H1 (cell line): ENCODE measurements around the gene LRRC4. TPM values are rescaled to one million over a fixed set of nuclear protein-coding genes. Genes with fewer than 3 reads are reported as not detected.

ENCODE experiments used
- CTCF ChIA-PET: fragments of 300-600 bp; sonication (Branson Sonifier 250); formaldehyde crosslinking; loops from one replicate; lab custom pipeline; 2021; ENCODE audit not compliant: partially characterized antibody; lab: Charles Lee
- POLR2A ChIA-PET: fragments of 300-600 bp; sonication (Branson Sonifier 250); formaldehyde crosslinking; loops from one replicate; lab custom pipeline; 2021; ENCODE audit warnings: inconsistent platforms; ENCODE audit not compliant: partially characterized antibody; lab: Charles Lee
- DNase-seq, 2 experiments: peaks; one replicate each; pipeline versions ENCODE4 v3.0.0 to v3.0.0-alpha.2; 2010 to 2022; ENCODE audit warnings: low spot score in 2 of 2, low read depth in 1 of 2, mixed read lengths in 1 of 2
- FAIRE-seq: peaks from 2 replicates; lab custom pipeline; 2011; peaks lifted over from hg19 to GRCh38; lab: Jason Lieb, UNC
- H2AFZ ChIP-seq: 2 replicates; pipeline ENCODE4 v1.8.1; 2012; ENCODE audit warnings: low read length, inconsistent platforms
- H2AK5ac ChIP-seq: 2 replicates; pipeline ENCODE4 v1.6.1; 2013; ENCODE audit warnings: low read depth, low read length
- H2BK120ac ChIP-seq: replicated peaks from 2 replicates; pipeline ENCODE3; 2013; ENCODE audit warnings: low read depth, low read length, inconsistent platforms
- H2BK12ac ChIP-seq: 2 replicates; pipeline ENCODE4 v1.6.1; 2013; ENCODE audit warnings: low read depth, low read length
- H2BK15ac ChIP-seq: 2 replicates; pipeline ENCODE4 v1.6.1; 2013; ENCODE audit warnings: low read length
- H2BK20ac ChIP-seq: 2 replicates; pipeline ENCODE4 v1.6.1; 2013; ENCODE audit warnings: low read length
- H2BK5ac ChIP-seq: 2 replicates; pipeline ENCODE4 v1.6.1; 2013; ENCODE audit warnings: low read depth, low read length
- H3K14ac ChIP-seq: 2 replicates; pipeline ENCODE4 v1.6.1; 2013; ENCODE audit warnings: inconsistent platforms; ENCODE audit not compliant: insufficient read length
- H3K18ac ChIP-seq: 2 replicates; pipeline ENCODE4 v1.6.1; 2013; ENCODE audit warnings: low read length; ENCODE audit errors: extremely low read depth
- H3K23ac ChIP-seq: 2 replicates; pipeline ENCODE4 v1.6.1; 2013; ENCODE audit warnings: inconsistent platforms; ENCODE audit not compliant: insufficient read length
- H3K23me2 ChIP-seq: 2 replicates; pipeline ENCODE4 v1.6.1; 2013; ENCODE audit warnings: low read depth, low read length
- H3K27ac ChIP-seq: 2 replicates; pipeline ENCODE4 v1.6.1; 2011; ENCODE audit warnings: low read depth, low read length, inconsistent platforms
- H3K27me3 ChIP-seq, 4 experiments: replicated peaks in 1 of 4; 1 replicate in 1 of 4; 2 replicates in 3 of 4; pipeline versions ENCODE4 v1.6.1 to v1.8.1; 2011 to 2013; ENCODE audit warnings: low read length in 3 of 4, mild to moderate bottlenecking in 3 of 4, inconsistent platforms in 2 of 4, mixed read lengths in 2 of 4, moderate library complexity in 1 of 4; ENCODE audit not compliant: control insufficient read depth in 3 of 4, insufficient read depth in 3 of 4; ENCODE audit errors: extremely low read depth in 1 of 4
- H3K36me3 ChIP-seq, 4 experiments: 2 replicates each; pipeline versions ENCODE4 v1.6.1 to v1.8.1; 2011 to 2013; ENCODE audit warnings: mild to moderate bottlenecking in 4 of 4, low read length in 3 of 4, moderate library complexity in 2 of 4, control low read depth in 1 of 4, inconsistent platforms in 1 of 4; ENCODE audit not compliant: insufficient read depth in 4 of 4, control insufficient read depth in 2 of 4
- H3K4ac ChIP-seq: replicated peaks from 2 replicates; pipeline ENCODE3; 2013; ENCODE audit warnings: low read length, low read depth, mixed read lengths, inconsistent platforms; ENCODE audit not compliant: insufficient read length
- H3K4me1 ChIP-seq, 4 experiments: replicated peaks in 1 of 4; 1 replicate in 1 of 4; 2 replicates in 3 of 4; pipeline versions ENCODE4 v1.6.1 to v1.8.1; 2011 to 2013; ENCODE audit warnings: low read length in 3 of 4, inconsistent platforms in 2 of 4, mixed read lengths in 1 of 4; ENCODE audit not compliant: insufficient read depth in 4 of 4, control insufficient read depth in 3 of 4
- H3K4me2 ChIP-seq, 2 experiments: 2 replicates each; pipeline versions ENCODE4 v1.6.1 to v1.8.1; 2011 to 2013; ENCODE audit warnings: low read depth in 2 of 2, low read length in 2 of 2, control low read depth in 1 of 2, inconsistent platforms in 1 of 2, mild to moderate bottlenecking in 1 of 2; ENCODE audit not compliant: insufficient read depth in 1 of 2
- H3K4me3 ChIP-seq, 4 experiments: fragments of 200-600, 300-600 bp in 1 of 4; sonication (generic), shearing (Covaris generic), sonication (Bioruptor Twin) in 1 of 4; 2 replicates each; pipeline versions ENCODE4 v1.5.1 to v1.8.1; 2011 to 2016; ENCODE audit warnings: low read length in 4 of 4, low read depth in 3 of 4, control low read depth in 2 of 4, inconsistent platforms in 2 of 4, mild to moderate bottlenecking in 2 of 4, mixed read lengths in 1 of 4, moderate library complexity in 1 of 4; ENCODE audit not compliant: insufficient read depth in 2 of 4; ENCODE audit errors: extremely low read depth in 1 of 4
- H3K56ac ChIP-seq: replicated peaks from 2 replicates; pipeline ENCODE3; 2013; ENCODE audit warnings: low read depth, mild to moderate bottlenecking, mixed read lengths, low read length, inconsistent platforms; ENCODE audit not compliant: insufficient read length
- H3K79me1 ChIP-seq: 2 replicates; pipeline ENCODE4 v1.6.1; 2013; ENCODE audit warnings: low read depth, low read length, control low read depth
- H3K79me2 ChIP-seq, 2 experiments: 2 replicates each; pipeline versions ENCODE4 v1.6.1 to v1.8.1; 2012 to 2013; ENCODE audit warnings: low read length in 2 of 2, mild to moderate bottlenecking in 2 of 2, inconsistent platforms in 1 of 2; ENCODE audit not compliant: insufficient read depth in 2 of 2, control insufficient read depth in 1 of 2
- H3K9ac ChIP-seq, 4 experiments: replicated peaks in 1 of 4; 1 replicate in 1 of 4; 2 replicates in 3 of 4; pipeline versions ENCODE4 v1.6.1 to v1.8.1; 2011 to 2013; ENCODE audit warnings: low read depth in 3 of 4, low read length in 3 of 4, control low read depth in 2 of 4, mild to moderate bottlenecking in 2 of 4, moderate library complexity in 2 of 4, inconsistent platforms in 1 of 4; ENCODE audit errors: extremely low read depth in 1 of 4
- H3K9me3 ChIP-seq, 2 experiments: 2 replicates each; pipeline versions ENCODE4 v1.6.1 to v1.8.1; 2012 to 2013; ENCODE audit warnings: mild to moderate bottlenecking in 2 of 2, moderate library complexity in 2 of 2, control low read depth in 1 of 2, inconsistent platforms in 1 of 2, low read depth in 1 of 2, low read length in 1 of 2, mixed read lengths in 1 of 2; ENCODE audit not compliant: insufficient read depth in 2 of 2
- H4K20me1 ChIP-seq, 2 experiments: replicated peaks in 1 of 2; 2 replicates each; pipeline versions ENCODE3 to v1.8.1; 2011 to 2013; ENCODE audit warnings: inconsistent platforms in 2 of 2, low read length in 2 of 2, mild to moderate bottlenecking in 1 of 2; ENCODE audit not compliant: insufficient read depth in 2 of 2, control insufficient read depth in 1 of 2
- H4K5ac ChIP-seq: 2 replicates; pipeline ENCODE4 v1.6.1; 2013; ENCODE audit warnings: low read length, low read depth, mixed read lengths, inconsistent platforms; ENCODE audit not compliant: insufficient read length
- H4K8ac ChIP-seq: 2 replicates; pipeline ENCODE4 v1.8.0; 2013; ENCODE audit warnings: mild to moderate bottlenecking, moderate library complexity, low read length, inconsistent platforms; ENCODE audit not compliant: insufficient read depth; ENCODE audit errors: extremely low read depth
- H4K91ac ChIP-seq: replicated peaks from 2 replicates; pipeline ENCODE3; 2013; ENCODE audit warnings: low read length, mixed read lengths, inconsistent platforms; ENCODE audit not compliant: insufficient read length
- BACH1 ChIP-seq: IDR thresholded peaks from 2 replicates; pipeline ENCODE4 v1.6.1; 2012; ENCODE audit warnings: low read length, improper control_type of control experiment
- CBX5 ChIP-seq: fragments of 300-800, 300-1000 bp; sonication (generic); IDR thresholded peaks from 2 replicates; pipeline ENCODE4 v1.7.1; 2016; ENCODE audit warnings: antibody characterized with exemption, low read length, low read depth
- CHD2 ChIP-seq: IDR thresholded peaks from 2 replicates; pipeline ENCODE4 v1.6.1; 2012; ENCODE audit warnings: low read length, improper control_type of control experiment
- FOSL1 ChIP-seq: IDR thresholded peaks from 2 replicates; pipeline ENCODE4 v1.6.1; 2011; ENCODE audit warnings: mild to moderate bottlenecking, low read depth, low read length, moderate library complexity; ENCODE audit not compliant: insufficient read depth
- HDAC6 ChIP-seq: IDR thresholded peaks from one replicate; pipeline ENCODE4 v1.7.1; 2012; ENCODE audit warnings: low read depth, mild to moderate bottlenecking, inconsistent platforms, low read length, moderate library complexity
- JUN ChIP-seq: IDR thresholded peaks from 2 replicates; pipeline ENCODE4 v1.6.1; 2011; ENCODE audit warnings: low read depth, mild to moderate bottlenecking, improper control_type of control experiment, low read length
- JUND ChIP-seq: IDR thresholded peaks from 2 replicates; pipeline ENCODE4 v1.6.1; 2011; ENCODE audit warnings: mild to moderate bottlenecking, improper control_type of control experiment, low read length
- RAD21 ChIP-seq, 2 experiments: IDR thresholded peaks in 1 of 2; conservative IDR thresholded peaks in 1 of 2; 2 replicates each; pipeline ENCODE4 v1.6.1; 2011; ENCODE audit warnings: low read depth in 2 of 2, low read length in 2 of 2, improper control_type of control experiment in 1 of 2, inconsistent platforms in 1 of 2, mild to moderate bottlenecking in 1 of 2, moderate library complexity in 1 of 2
- RNF2 ChIP-seq: fragments of 200-900, 300-1000 bp; sonication (generic); IDR thresholded peaks from 2 replicates; pipeline ENCODE4 v1.7.1; 2016; ENCODE audit warnings: borderline replicate concordance, low read depth, mild to moderate bottlenecking, antibody characterized with exemption, low read length; ENCODE audit not compliant: poor library complexity, severe bottlenecking; ENCODE audit errors: missing control alignments
- SIN3A ChIP-seq, 2 experiments: IDR thresholded peaks in 1 of 2; conservative IDR thresholded peaks in 1 of 2; 2 replicates each; pipeline ENCODE4 v1.6.1; 2011 to 2012; ENCODE audit warnings: low read length in 2 of 2, improper control_type of control experiment in 1 of 2, low read depth in 1 of 2, mild to moderate bottlenecking in 1 of 2
- SP2 ChIP-seq: IDR thresholded peaks from 2 replicates; pipeline ENCODE4 v1.6.1; 2012; ENCODE audit warnings: mild to moderate bottlenecking, low read length, inconsistent platforms
- SP4 ChIP-seq: IDR thresholded peaks from 2 replicates; pipeline ENCODE4 v1.6.1; 2012; ENCODE audit warnings: low read length, inconsistent platforms
- SUZ12 ChIP-seq: fragments of 200-600 bp; sonication (generic); IDR thresholded peaks from 2 replicates; pipeline ENCODE4 v1.6.1; 2012; ENCODE audit warnings: mild to moderate bottlenecking, inconsistent platforms, low read length, moderate library complexity, mixed read lengths
- WGBS, 2 experiments: shearing (Covaris generic) in 1 of 2; methylation state at CpG; one replicate each; pipeline versions ENCODE4 v1.1.6 to v1.1.7; 2013 to 2015; ENCODE audit warnings: low lambda C conversion rate in 2 of 2, mixed read lengths in 2 of 2, inconsistent platforms in 1 of 2, low coverage in 1 of 2, missing lambda C conversion rate in 1 of 2; ENCODE audit not compliant: insufficient replicate concordance in 2 of 2, insufficient coverage in 1 of 2, insufficient read length in 1 of 2; ENCODE audit errors: extremely low coverage in 1 of 2, missing lambda C conversion rate in 1 of 2; 5-methylcytosine and 5-hydroxymethylcytosine counted together
- polyA plus RNA-seq, 7 experiments: library from polyadenylated mRNA; depleted of rRNA in 3 of 7; stranded (reverse) in 5 of 7; unstranded in 2 of 7; fragments of >200 nt in 5 of 7; fragments of 200-250 nt in 2 of 7; gene quantifications; 1 replicate in 5 of 7; 2 replicates in 1 of 7; 4 replicates in 1 of 7; pipeline versions ENCODE4 v1.2.1 to v1.2.3, GENCODE V29; 2011 to 2013; ENCODE audit warnings: missing spikeins in 2 of 7, mixed read lengths in 2 of 7
- total RNA-seq: library from RNA; stranded (reverse); fragmentation: NEBNext Ultra II Directional; extraction: Animal tissue kit (Norgen Biotek cat#: 25700); gene quantifications from 2 replicates; pipeline ENCODE4 v1.2.1, GENCODE V29; 2021

Gene LRRC4
- total and polyA plus RNA-seq, 2 of the 8 experiments (the other 6 are each of a cell fraction or from before 2014, with no cell fraction given) = 13.4 to 16.4 TPM

- Histone ChIP-seq H4K5ac (no peak overlapping the region), H4K91ac (no peak overlapping the region), H2BK12ac (no peak overlapping the region), H3K9me3 (no peaks in the 10 kb centered on the region), H2BK5ac (no peak overlapping the region), H3K18ac (no peak overlapping the region), H3K23ac (no peak overlapping the region), H3K14ac (no peak overlapping the region), H3K4me3 (no peak overlapping the region), H2BK120ac (no peak overlapping the region), H3K23me2 (no peaks in the 10 kb centered on the region), H3K9ac (no peak overlapping the region), H3K4me1 (peaks cover 0 to 6% (median 0%) of the 10 kb centered on the region in 4 experiments; a peak in 1 of 7 replicates), H3K79me1 (peaks cover 2% of the 10 kb centered on the region; the same call in 1 of the 2 replicates), H3K4ac (no peak overlapping the region), H3K56ac (no peak overlapping the region), H2BK20ac (no peak overlapping the region), H2AFZ (no peak overlapping the region), H4K8ac (no peak overlapping the region), H3K27me3 (no peaks in the 10 kb centered on the region), H2AK5ac (no peak overlapping the region), H3K27ac (no peak overlapping the region), H3K4me2 (no peak overlapping the region), H2BK15ac (no peak overlapping the region), H3K36me3 (peaks cover 2 to 10% (median 7%) of the 10 kb centered on the region in 4 experiments; a peak in 4 of 8 replicates), H4K20me1 (peaks cover 6 to 12% of the 10 kb centered on the region in 2 experiments), H3K79me2 (no peaks in the 10 kb centered on the region)
- CTCF ChIA-PET = interaction anchor here (0.8 to 16.6 kb wide), 10 partner anchors 11 to 129 kb away, joined by 3 to 135 read pairs (median 4); no protein-coding TSS in a partner anchor
- TF ChIP-seq CBX5 (no peak), SP4 (no peak), HDAC6 (no peak), RNF2 (no peak), FOSL1 (no peak), CHD2 (no peak), SP2 (no peak), JUND (no peak), BACH1 (no peak), RAD21 (IDR thresholded peaks at IDR 0.05 in 1 of 2, conservative IDR thresholded peaks at IDR 0.05 in 1 of 2; ENCODE audit: low read depth in 2 of 2, low read length in 2 of 2) (no peak), SUZ12 (no peak), JUN (no peak), SIN3A (conservative IDR thresholded peaks at IDR 0.05 in 1 of 2, IDR thresholded peaks at IDR 0.05 in 1 of 2; ENCODE audit: low read depth in 1 of 2, low read length in 2 of 2) (no peak)
- POLR2A ChIA-PET = interaction anchor here (1.0 kb wide), 1 partner anchor 20 kb away, joined by 3 read pairs; no protein-coding TSS in a partner anchor
- WGBS, 2 experiments = 89% methylated on average over 7 of the region's 7 CpGs; no CpG with 5 or more reads in 1 of the 2 experiments
- no peak for DNase-seq
- no peak for FAIRE-seq
Observed at GRCh38 chr7:128080169-128080568, 48.9 kb upstream of the LRRC4 start.
